Kidney (tissue), 14 donors: ENCODE results near the gene FKBP2. TPM values are rescaled to one million over a fixed set of nuclear protein-coding genes. Genes with fewer than 3 reads are reported as not detected.

Experiments
- DNase-seq, 5 donors: peaks; one replicate each; pipeline ENCODE4 v3.0.0-alpha.2; 2013 to 2020
- FAIRE-seq: peaks from 2 replicates; lab custom pipeline; 2012; peaks lifted over from hg19 to GRCh38; lab: Jason Lieb, UNC
- H3K27ac ChIP-seq, 2 donors: one replicate each; pipeline ENCODE4 v1.7.0; 2013; ENCODE audit warnings: low read depth in 2 of 2, low read length in 2 of 2, inconsistent platforms in 1 of 2
- H3K27me3 ChIP-seq: one replicate; pipeline ENCODE4 v1.7.1; 2013; ENCODE audit warnings: low read length, inconsistent platforms; ENCODE audit not compliant: control insufficient read depth, insufficient read depth
- H3K36me3 ChIP-seq, 3 donors: one replicate each; pipeline versions ENCODE4 v1.7.0 to v1.7.1; 2013; ENCODE audit warnings: low read length in 3 of 3, control low read depth in 1 of 3, inconsistent platforms in 1 of 3; ENCODE audit not compliant: insufficient read depth in 3 of 3, control insufficient read depth in 2 of 3
- H3K4me1 ChIP-seq, 3 donors: one replicate each; pipeline versions ENCODE4 v1.7.0 to v1.7.1; 2013; ENCODE audit warnings: low read length in 3 of 3, inconsistent platforms in 1 of 3, low read depth in 1 of 3; ENCODE audit not compliant: control insufficient read depth in 2 of 3, insufficient read depth in 2 of 3
- H3K4me3 ChIP-seq, 3 donors: one replicate each; pipeline versions ENCODE4 v1.7.0 to v1.8.1; 2013; ENCODE audit warnings: low read length in 3 of 3, control low read depth in 1 of 3, inconsistent platforms in 1 of 3
- H3K9ac ChIP-seq, 3 donors: one replicate each; pipeline versions ENCODE4 v1.7.0 to v1.7.1; 2013; ENCODE audit warnings: low read length in 3 of 3, control low read depth in 1 of 3, inconsistent platforms in 1 of 3
- H3K9me3 ChIP-seq, 3 donors: one replicate each; pipeline versions ENCODE4 v1.7.0 to v1.7.1; 2013; ENCODE audit warnings: low read length in 3 of 3, control low read depth in 1 of 3, inconsistent platforms in 1 of 3; ENCODE audit not compliant: control insufficient read depth in 2 of 3, insufficient read depth in 1 of 3
- intact Hi-C: fragments of 100-400 bp; cut with DNase I; formaldehyde crosslinking; loops from one replicate; pipeline ENCODE4 v1.11.1; 2022
- polyA plus RNA-seq: library from polyadenylated mRNA; stranded (reverse); fragments of 350-450 nt; fragmentation: Illumina TruSeq; extraction: RNeasy Lipid Tissue Mini Kit (QIAGEN cat#74804); gene quantifications from one replicate; pipeline ENCODE4 v1.2.3, GENCODE V29; 2014; ENCODE audit warnings: low read depth, low replicate concordance; ENCODE audit not compliant: insufficient read depth
- total RNA-seq: library from RNA; stranded (reverse); fragmentation: NEBNext Ultra II Directional; extraction: Animal tissue kit (Norgen Biotek cat#: 25700); gene quantifications from one replicate; pipeline ENCODE4 v1.2.1, GENCODE V29; 2021
- TF ChIP-seq, protein P1 (sequence below): IDR thresholded peaks from 3 replicates; pipeline ENCODE4 v1.5.1; 2012; ENCODE audit warnings: mild to moderate bottlenecking, moderate library complexity, borderline replicate concordance; ENCODE audit not compliant: insufficient read depth; ENCODE audit errors: extremely low read depth
- donor health status: control.
- donor health status: control.
- donor health status: control.
- donor health status: control.
- donor health status: control.
- donor health status: DM: yes; HTN: yes; CAD: no.
- donor health status: Normal renal cell carcinoma (clear cell type).

FKBP2 gene
- total and polyA plus RNA-seq, 2 donors from 2014 or later = 76.0 to 411 TPM

DNA sequence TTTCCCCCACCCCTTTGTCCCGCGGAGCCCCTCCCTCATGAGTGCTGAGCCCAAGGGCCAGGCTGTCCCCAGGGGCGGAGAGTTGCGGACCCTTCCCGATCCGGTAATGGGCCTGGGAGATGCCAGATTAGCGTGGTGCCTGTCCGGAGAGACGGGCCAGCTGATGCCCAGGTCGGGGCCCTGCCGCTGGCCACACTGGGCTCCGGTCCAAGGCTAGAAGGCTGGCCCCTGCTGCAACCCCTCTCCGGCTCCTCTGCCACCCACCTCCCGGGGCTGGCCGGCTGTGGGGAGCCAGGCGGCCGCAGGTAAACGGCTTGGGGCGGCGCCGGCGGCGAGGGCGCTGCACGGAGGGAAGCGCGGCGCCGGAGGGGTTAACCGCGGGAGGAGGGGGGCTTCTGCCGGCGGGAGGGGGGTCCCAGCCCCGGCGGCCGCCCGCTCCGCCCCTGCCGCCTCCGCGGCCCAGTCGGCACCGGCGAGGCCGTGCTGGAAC lies 50.4 kb downstream of the FKBP2 start, which contains the start of gene KCNK4:
Gene KCNK4 (plus strand): TSS at position 41 of the 490 bp plus-strand sequence. CDS start 1,717 bp downstream, outside the sequence.
- no peak within 1 kb of the TSS for H3K27ac ChIP-seq
- TF ChIP-seq, protein P1, sequence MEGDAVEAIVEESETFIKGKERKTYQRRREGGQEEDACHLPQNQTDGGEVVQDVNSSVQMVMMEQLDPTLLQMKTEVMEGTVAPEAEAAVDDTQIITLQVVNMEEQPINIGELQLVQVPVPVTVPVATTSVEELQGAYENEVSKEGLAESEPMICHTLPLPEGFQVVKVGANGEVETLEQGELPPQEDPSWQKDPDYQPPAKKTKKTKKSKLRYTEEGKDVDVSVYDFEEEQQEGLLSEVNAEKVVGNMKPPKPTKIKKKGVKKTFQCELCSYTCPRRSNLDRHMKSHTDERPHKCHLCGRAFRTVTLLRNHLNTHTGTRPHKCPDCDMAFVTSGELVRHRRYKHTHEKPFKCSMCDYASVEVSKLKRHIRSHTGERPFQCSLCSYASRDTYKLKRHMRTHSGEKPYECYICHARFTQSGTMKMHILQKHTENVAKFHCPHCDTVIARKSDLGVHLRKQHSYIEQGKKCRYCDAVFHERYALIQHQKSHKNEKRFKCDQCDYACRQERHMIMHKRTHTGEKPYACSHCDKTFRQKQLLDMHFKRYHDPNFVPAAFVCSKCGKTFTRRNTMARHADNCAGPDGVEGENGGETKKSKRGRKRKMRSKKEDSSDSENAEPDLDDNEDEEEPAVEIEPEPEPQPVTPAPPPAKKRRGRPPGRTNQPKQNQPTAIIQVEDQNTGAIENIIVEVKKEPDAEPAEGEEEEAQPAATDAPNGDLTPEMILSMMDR = no peak
- DNase-seq (peak in 2 of 5 donors; percentile 62 to 77), FAIRE-seq (no peak)
- H3K4me3 ChIP-seq = no peak within 1 kb of the TSS
- H3K36me3 ChIP-seq = no peaks in the 10 kb centered on the region
- intact Hi-C loops = no loop called here
- H3K9ac ChIP-seq = no peak within 1 kb of the TSS
- H3K9me3 ChIP-seq = no peaks in the 10 kb centered on the region
- peaks cover 0 to 6% (median 0%) of the 10 kb centered on the region in 3 donors for H3K4me1 ChIP-seq
- H3K27me3 ChIP-seq = peaks cover 29% of the 10 kb centered on the region

DNA sequence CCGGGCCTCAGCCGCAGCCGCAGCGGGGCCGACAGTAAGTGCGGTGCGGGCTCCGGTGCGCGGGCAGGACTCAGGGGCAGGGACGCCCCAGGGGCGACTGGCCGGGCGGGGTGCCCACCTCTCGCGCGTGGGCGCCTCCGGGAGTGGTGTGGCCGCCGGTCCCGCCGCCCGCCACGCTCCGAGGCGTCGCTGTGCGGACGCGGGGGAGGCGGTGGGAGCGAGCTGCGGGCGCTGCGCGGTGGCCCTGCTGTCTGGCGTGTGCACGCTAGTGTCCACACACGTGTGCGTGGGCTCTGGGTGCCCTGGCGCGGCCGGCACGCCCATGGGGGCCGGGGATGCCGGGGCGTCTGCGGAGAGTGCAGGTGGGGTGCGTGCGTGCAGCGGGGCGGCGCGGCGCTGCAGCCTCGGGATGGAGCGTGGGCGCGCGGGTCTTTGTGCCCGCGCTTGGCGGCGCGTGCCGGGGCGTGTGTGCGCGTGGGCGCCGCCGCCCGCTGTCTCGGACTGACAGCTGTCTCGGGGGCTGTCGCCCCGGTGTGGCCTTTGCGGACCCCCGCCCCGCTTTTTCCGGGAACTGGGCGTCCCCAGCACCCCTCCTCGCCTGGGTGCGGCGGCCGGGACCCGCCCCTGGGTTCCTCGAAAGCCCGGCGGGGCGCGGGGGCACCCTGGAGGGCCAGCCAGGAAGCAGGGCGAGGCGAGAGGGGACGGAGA lies 51.0 kb downstream of the FKBP2 start:
- Histone ChIP-seq H3K27me3 (peaks cover 34% of the 10 kb centered on the region), H3K36me3 (no peaks in the 10 kb centered on the region)
- intact Hi-C loops = no loop called here

DNA sequence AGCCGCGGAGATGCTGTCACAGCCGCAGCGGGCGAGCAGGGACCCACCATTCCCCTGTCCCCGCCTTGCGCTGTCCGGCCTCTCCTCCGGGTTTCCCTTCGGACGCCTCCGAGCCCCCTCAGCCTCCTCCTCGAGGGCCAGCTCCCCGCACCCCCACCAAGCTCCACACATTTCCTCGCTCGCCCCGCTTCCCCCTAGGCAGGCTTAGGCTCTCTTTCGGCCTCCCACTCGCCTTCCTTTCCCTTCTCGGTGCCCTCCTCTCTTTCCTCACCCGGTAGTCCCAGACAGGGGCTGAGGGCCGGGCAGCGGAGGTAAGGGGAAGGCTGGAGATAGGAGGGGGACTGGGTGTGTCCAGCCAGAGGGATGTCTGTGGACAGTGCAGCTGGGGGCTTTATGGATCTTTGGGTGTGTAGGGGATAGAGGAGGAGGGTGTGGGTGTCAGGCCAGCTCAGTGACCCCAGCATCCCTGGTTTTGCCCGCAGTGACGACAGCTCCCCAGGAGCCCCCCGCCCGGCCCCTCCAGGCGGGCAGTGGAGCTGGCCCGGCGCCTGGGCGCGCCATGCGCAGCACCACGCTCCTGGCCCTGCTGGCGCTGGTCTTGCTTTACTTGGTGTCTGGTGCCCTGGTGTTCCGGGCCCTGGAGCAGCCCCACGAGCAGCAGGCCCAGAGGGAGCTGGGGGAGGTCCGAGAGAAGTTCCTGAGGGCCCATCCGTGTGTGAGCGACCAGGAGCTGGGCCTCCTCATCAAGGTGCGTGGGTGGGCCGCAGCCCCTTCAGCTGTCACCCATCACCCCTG lies 51.8 kb downstream of the FKBP2 start:
- FAIRE-seq = no peak
- Histone ChIP-seq H3K36me3 (no peaks in the 10 kb centered on the region), H3K9me3 (no peaks in the 10 kb centered on the region), H3K4me1 (peaks cover 0 to 3% (median 0%) of the 10 kb centered on the region in 3 donors), H3K27me3 (peaks cover 39% of the 10 kb centered on the region), H3K27ac (no peak overlapping the region), H3K9ac (no peak overlapping the region), H3K4me3 (no peak overlapping the region)
- DNase-seq = no peak
- intact Hi-C loops = no loop called here
- TF ChIP-seq, protein P1 = no peak

More for the DNA sequence above, 51.0 kb downstream of the FKBP2 start:
- FAIRE-seq (no peak), DNase-seq (peak in 1 of 5 donors; percentile 49)
- TF ChIP-seq, protein P1 = no peak
- Histone ChIP-seq H3K4me1 (peaks cover 0 to 3% (median 0%) of the 10 kb centered on the region in 3 donors), H3K27ac (no peak overlapping the region), H3K4me3 (no peak overlapping the region), H3K9me3 (no peaks in the 10 kb centered on the region), H3K9ac (no peak overlapping the region)

Other genes with a start within 250 kb of the FKBP2 start
- gene FLRT1, start 205.2 kb upstream of the FKBP2 start, total RNA-seq = 0.66 TPM
- 1.5 TPM for gene FLRT1, start 205.2 kb upstream of the FKBP2 start, polyA plus RNA-seq
- gene MACROD1, start 75.0 kb upstream of the FKBP2 start, total RNA-seq = 27.8 TPM
- gene MACROD1, start 75.0 kb upstream of the FKBP2 start, polyA plus RNA-seq = 176 TPM
- 81.2 TPM for gene STIP1, start 54.9 kb upstream of the FKBP2 start, total RNA-seq
- 86.0 TPM for gene STIP1, start 54.9 kb upstream of the FKBP2 start, polyA plus RNA-seq
- gene FERMT3, start 34.4 kb upstream of the FKBP2 start, total RNA-seq = 36.3 TPM
- gene FERMT3, start 34.4 kb upstream of the FKBP2 start, polyA plus RNA-seq = 11.8 TPM
- gene TRPT1, start 14.9 kb upstream of the FKBP2 start, total RNA-seq = 39.2 TPM
- gene TRPT1, start 14.9 kb upstream of the FKBP2 start, polyA plus RNA-seq = 103 TPM
- gene NUDT22, start 14.8 kb upstream of the FKBP2 start, total RNA-seq = 64.5 TPM
- 150 TPM for gene NUDT22, start 14.8 kb upstream of the FKBP2 start, polyA plus RNA-seq
- gene DNAJC4, start 10.5 kb upstream of the FKBP2 start, total RNA-seq = 31.1 TPM
- gene DNAJC4, start 10.5 kb upstream of the FKBP2 start, polyA plus RNA-seq = 102 TPM
- 77.6 TPM for gene VEGFB, start 6.5 kb upstream of the FKBP2 start, total RNA-seq
- gene VEGFB, start 6.5 kb upstream of the FKBP2 start, polyA plus RNA-seq = 157 TPM
- 86.5 TPM for gene PPP1R14B, start 5.8 kb downstream of the FKBP2 start, total RNA-seq
- gene PPP1R14B, start 5.8 kb downstream of the FKBP2 start, polyA plus RNA-seq = 145 TPM
- gene PLCB3, start 10.4 kb downstream of the FKBP2 start, total RNA-seq = 24.6 TPM
- 9.6 TPM for gene PLCB3, start 10.4 kb downstream of the FKBP2 start, polyA plus RNA-seq
- gene BAD, start 43.6 kb downstream of the FKBP2 start, total RNA-seq = 59.8 TPM
- 157 TPM for gene BAD, start 43.6 kb downstream of the FKBP2 start, polyA plus RNA-seq
- gene GPR137, start 44.8 kb downstream of the FKBP2 start, total RNA-seq = 44.0 TPM
- gene GPR137, start 44.8 kb downstream of the FKBP2 start, polyA plus RNA-seq = 48.4 TPM
- gene KCNK4, start 50.2 kb downstream of the FKBP2 start, total RNA-seq = not detected
- not detected for gene KCNK4, start 50.2 kb downstream of the FKBP2 start, polyA plus RNA-seq
- gene CATSPERZ, start 59.3 kb downstream of the FKBP2 start, total RNA-seq = not detected
- not detected for gene CATSPERZ, start 59.3 kb downstream of the FKBP2 start, polyA plus RNA-seq
- gene ESRRA, start 64.4 kb downstream of the FKBP2 start, total RNA-seq = 59.7 TPM
- gene ESRRA, start 64.4 kb downstream of the FKBP2 start, polyA plus RNA-seq = 117 TPM
- gene TRMT112, start 76.5 kb downstream of the FKBP2 start, total RNA-seq = 172 TPM
- gene TRMT112, start 76.5 kb downstream of the FKBP2 start, polyA plus RNA-seq = 291 TPM
- gene PRDX5, start 77.0 kb downstream of the FKBP2 start, total RNA-seq = 192 TPM
- 1,026 TPM for gene PRDX5, start 77.0 kb downstream of the FKBP2 start, polyA plus RNA-seq
- gene CCDC88B, start 99.1 kb downstream of the FKBP2 start, total RNA-seq = 13.3 TPM
- 10.0 TPM for gene CCDC88B, start 99.1 kb downstream of the FKBP2 start, polyA plus RNA-seq
- 40.2 TPM for gene RPS6KA4, start 118.1 kb downstream of the FKBP2 start, total RNA-seq
- 13.6 TPM for gene RPS6KA4, start 118.1 kb downstream of the FKBP2 start, polyA plus RNA-seq